K562 (cell line): ENCODE results near the gene RPL7L1. TPM values are rescaled to one million over a fixed set of nuclear protein-coding genes. Genes with fewer than 3 reads are reported as not detected.
A peak's percentile ranks its signal among the peaks of the same experiment; 100 is the strongest.

ENCODE experiments used
- BACH1 ChIP-seq: fragments of 200-800 bp; sonication (Bioruptor generic); IDR thresholded peaks from 2 replicates; pipeline ENCODE4 v1.6.1; 2016; ENCODE audit warnings: missing genetic modification characterization, missing compliant biosample characterization
- CBX5 ChIP-seq: IDR thresholded peaks from 2 replicates; pipeline ENCODE4 v1.6.1; 2014; ENCODE audit warnings: low read depth, borderline replicate concordance
- CHD2 ChIP-seq: IDR thresholded peaks from 2 replicates; pipeline ENCODE4 v1.6.1; 2011; ENCODE audit warnings: low read depth, low read length
- ETV5 ChIP-seq: sonication (generic); formaldehyde crosslinking; IDR thresholded peaks from 2 replicates; pipeline ENCODE4 v1.4.0; 2020; ENCODE audit warnings: low read depth, mild to moderate bottlenecking, missing genetic modification reagents
- FOXK2 ChIP-seq, 2 experiments: fragments of 450-650 bp; IDR thresholded peaks in 1 of 2; conservative IDR thresholded peaks in 1 of 2; 2 replicates each; pipeline ENCODE4 v1.6.1; 2016; ENCODE audit warnings: low read depth in 2 of 2, mild to moderate bottlenecking in 1 of 2
- HEY1 ChIP-seq: fragments of 250-450 bp; sonication (Bioruptor Pico); IDR thresholded peaks from 2 replicates; pipeline ENCODE4 v1.5.0; 2020; ENCODE audit warnings: mild to moderate bottlenecking, moderate library complexity, borderline replicate concordance
- SMAD4 ChIP-seq: fragments of 250-450 bp; sonication (Bioruptor Pico); conservative IDR thresholded peaks from 2 replicates; pipeline ENCODE4 v1.8.0; 2021; ENCODE audit warnings: inconsistent platforms, mild to moderate bottlenecking, moderate library complexity
- TEAD1 ChIP-seq, 2 experiments: fragments of 450-650 bp in 1 of 2; sonication (generic) in 1 of 2; formaldehyde crosslinking; IDR thresholded peaks; 2 replicates each; pipeline versions ENCODE4 v1.4.0 to v1.8.0; 2020 to 2022; ENCODE audit warnings: mild to moderate bottlenecking in 2 of 2, missing genetic modification reagents in 1 of 2
- TRIM24 ChIP-seq, 2 experiments: fragments of 450-650 bp; IDR thresholded peaks; 2 replicates each; pipeline ENCODE4 v1.6.1; 2016
- ZFPM2 ChIP-seq: fragments of 250-450 bp; sonication (Bioruptor Pico); IDR thresholded peaks from 2 replicates; pipeline ENCODE4 v1.5.1; 2022; ENCODE audit warnings: mild to moderate bottlenecking
- ZNF134 ChIP-seq: fragments of 250-450 bp; sonication (Bioruptor Pico); conservative IDR thresholded peaks from 2 replicates; pipeline ENCODE4 v1.4.0; 2020
- ZNF146 ChIP-seq: IDR thresholded peaks from one replicate; pipeline ENCODE4 v1.6.1; 2018; ENCODE audit warnings: missing compliant biosample characterization; ENCODE audit not compliant: unreplicated experiment
- ZNF175 ChIP-seq: fragments of 200-800 bp; sonication (Bioruptor generic); IDR thresholded peaks from 2 replicates; pipeline ENCODE4 v1.6.1; 2016; ENCODE audit warnings: low read depth, mild to moderate bottlenecking, missing genetic modification characterization, missing compliant biosample characterization
- ZNF232 ChIP-seq: sonication (generic); formaldehyde crosslinking; IDR thresholded peaks from 2 replicates; pipeline ENCODE4 v1.8.0; 2022; ENCODE audit warnings: mild to moderate bottlenecking, missing genetic modification reagents
- ZNF551 ChIP-seq: fragments of 250-450 bp; sonication (Bioruptor Pico); IDR thresholded peaks from 2 replicates; pipeline ENCODE4 v1.5.0; 2021; ENCODE audit warnings: mild to moderate bottlenecking, moderate library complexity
- ZNF584 ChIP-seq: fragments of 200-800 bp; sonication (Bioruptor generic); IDR thresholded peaks from 2 replicates; pipeline ENCODE4 v1.6.1; 2016; ENCODE audit warnings: low read depth, mild to moderate bottlenecking, missing genetic modification characterization, missing compliant biosample characterization
- ZNF696 ChIP-seq: fragments of 250-450 bp; sonication (Bioruptor Pico); conservative IDR thresholded peaks from 2 replicates; pipeline ENCODE4 v1.4.0; 2020; ENCODE audit warnings: mild to moderate bottlenecking, moderate library complexity
- polyA plus RNA-seq, 8 experiments: library from polyadenylated mRNA; depleted of rRNA in 4 of 8; stranded (reverse) in 5 of 8; unstranded in 3 of 8; fragments of >200 nt; fragmentation: Nextera tagmentation in 2 of 8; fragmentation: Illumina TruSeq in 1 of 8; extraction: Ambion mirVana in 2 of 8; extraction: Trizol in 1 of 8; gene quantifications; 2 replicates each; pipeline versions ENCODE4 v1.2.1 to v1.2.3, GENCODE V29; 2011 to 2014; ENCODE audit warnings: inconsistent platforms in 1 of 8, missing spikeins in 1 of 8
- total RNA-seq, 7 experiments: library from RNA; depleted of rRNA in 6 of 7; stranded (reverse); fragments of >200 nt in 6 of 7; fragmentation: Illumina TruSeq in 2 of 7; extraction: Trizol in 2 of 7; gene quantifications; 2 replicates each; pipeline versions ENCODE4 v1.2.1 to v1.2.3, GENCODE V29; 2011 to 2021; ENCODE audit warnings: low replicate concordance in 1 of 7
- TF ChIP-seq, protein P1 (sequence below): sonication (generic); formaldehyde crosslinking; IDR thresholded peaks from 2 replicates; pipeline ENCODE4 v1.8.0; 2022; ENCODE audit warnings: mild to moderate bottlenecking, low read depth, missing genetic modification reagents
- TF ChIP-seq, protein P2 (sequence below): fragments of 450-650 bp; IDR thresholded peaks from 2 replicates; pipeline ENCODE4 v1.6.1; 2017; ENCODE audit warnings: antibody characterized with exemption
- TF ChIP-seq, protein P3 (sequence below): fragments of 450-650 bp; formaldehyde crosslinking; IDR thresholded peaks from 2 replicates; pipeline ENCODE4 v1.4.0; 2020; ENCODE audit warnings: mild to moderate bottlenecking, moderate library complexity
- TF ChIP-seq, protein P4 (sequence below): fragments of 150-350 bp; conservative IDR thresholded peaks from 2 replicates; pipeline ENCODE4 v1.6.1; 2014; ENCODE audit warnings: low read length

RPL7L1 gene
- total and polyA plus RNA-seq, 9 of the 15 experiments (the other 6 are each of a cell fraction or from before 2014, with no cell fraction given), result 129 to 259 (median 164) TPM

DNA sequence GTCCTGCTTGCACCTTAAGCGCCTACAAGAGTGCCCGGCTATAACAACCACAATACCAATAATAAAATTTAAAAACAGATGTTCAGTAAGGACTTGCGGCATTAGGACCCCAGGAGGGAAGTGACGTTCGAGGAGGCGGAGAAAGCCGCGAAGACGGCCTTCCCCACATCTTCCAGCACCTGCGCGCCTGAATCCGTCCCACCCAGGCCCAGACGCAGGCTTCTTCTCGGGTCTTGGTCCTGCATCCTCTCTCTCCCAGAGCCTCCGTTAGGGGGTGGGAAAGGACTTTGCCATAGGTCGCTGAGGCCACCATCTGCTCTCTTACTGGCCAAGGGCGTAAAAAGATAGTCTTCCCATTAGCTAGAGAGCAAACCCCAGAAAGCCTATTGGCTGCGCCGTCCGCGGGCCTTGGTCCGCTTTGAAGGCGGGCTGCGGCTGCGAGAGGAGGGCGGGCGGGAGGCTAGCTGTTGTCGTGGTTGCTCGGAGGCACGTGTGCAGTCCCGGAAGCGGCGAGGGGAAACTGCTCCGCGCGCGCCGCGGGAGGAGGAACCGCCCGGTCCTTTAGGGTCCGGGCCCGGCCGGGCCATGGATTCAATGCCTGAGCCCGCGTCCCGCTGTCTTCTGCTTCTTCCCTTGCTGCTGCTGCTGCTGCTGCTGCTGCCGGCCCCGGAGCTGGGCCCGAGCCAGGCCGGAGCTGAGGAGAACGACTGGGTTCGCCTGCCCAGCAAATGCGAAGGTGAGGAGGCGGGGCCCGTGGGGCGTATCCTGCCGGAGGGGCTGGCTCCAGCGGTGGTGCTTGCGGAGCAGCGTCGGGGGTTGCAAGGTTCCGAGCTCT is 49.8 kb downstream of the RPL7L1 start, which contains the start of gene CNPY3 (continued):
- TF ChIP-seq TRIM24 (IDR thresholded peaks at IDR 0.05) (peak in 1 of 2 experiments; percentile 87; a peak in 2 of 4 replicates), ZNF232 (no peak), ZNF146 (CRISPR knock-in tag) (no peak), TEAD1 (CRISPR knock-in tag; IDR thresholded peaks at IDR 0.05) (peak in 1 of 2 experiments; percentile 68; a peak in 3 of 4 replicates), SMAD4 (CRISPR knock-in tag) (peak; percentile 80), ZFPM2 (CRISPR knock-in tag) (0 out of 2 replicates have a peak, but pooled peaks have one; percentile 48), ZNF175 (CRISPR knock-in tag) (peak; percentile 66), ZNF584 (CRISPR knock-in tag) (no peak), CBX5 (0 out of 2 replicates have a peak, but pooled peaks have one; percentile 29), CHD2 (peak; percentile 91), HEY1 (CRISPR knock-in tag) (no peak), ZNF134 (no peak), BACH1 (tag) (no peak), ZNF551 (no peak), FOXK2 (conservative IDR thresholded peaks at IDR 0.05 in 1 of 2, IDR thresholded peaks at IDR 0.05 in 1 of 2; ENCODE audit: low read depth in 2 of 2) (peak; percentile 98 to 99), ETV5 (CRISPR knock-in tag) (peak; percentile 89; the same call in 1 of the 2 replicates), ZNF696 (no peak)
- TF ChIP-seq, protein P1, sequence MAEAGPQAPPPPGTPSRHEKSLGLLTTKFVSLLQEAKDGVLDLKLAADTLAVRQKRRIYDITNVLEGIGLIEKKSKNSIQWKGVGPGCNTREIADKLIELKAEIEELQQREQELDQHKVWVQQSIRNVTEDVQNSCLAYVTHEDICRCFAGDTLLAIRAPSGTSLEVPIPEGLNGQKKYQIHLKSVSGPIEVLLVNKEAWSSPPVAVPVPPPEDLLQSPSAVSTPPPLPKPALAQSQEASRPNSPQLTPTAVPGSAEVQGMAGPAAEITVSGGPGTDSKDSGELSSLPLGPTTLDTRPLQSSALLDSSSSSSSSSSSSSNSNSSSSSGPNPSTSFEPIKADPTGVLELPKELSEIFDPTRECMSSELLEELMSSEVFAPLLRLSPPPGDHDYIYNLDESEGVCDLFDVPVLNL (CRISPR knock-in tag), result peak; percentile 90
- TF ChIP-seq, protein P2, sequence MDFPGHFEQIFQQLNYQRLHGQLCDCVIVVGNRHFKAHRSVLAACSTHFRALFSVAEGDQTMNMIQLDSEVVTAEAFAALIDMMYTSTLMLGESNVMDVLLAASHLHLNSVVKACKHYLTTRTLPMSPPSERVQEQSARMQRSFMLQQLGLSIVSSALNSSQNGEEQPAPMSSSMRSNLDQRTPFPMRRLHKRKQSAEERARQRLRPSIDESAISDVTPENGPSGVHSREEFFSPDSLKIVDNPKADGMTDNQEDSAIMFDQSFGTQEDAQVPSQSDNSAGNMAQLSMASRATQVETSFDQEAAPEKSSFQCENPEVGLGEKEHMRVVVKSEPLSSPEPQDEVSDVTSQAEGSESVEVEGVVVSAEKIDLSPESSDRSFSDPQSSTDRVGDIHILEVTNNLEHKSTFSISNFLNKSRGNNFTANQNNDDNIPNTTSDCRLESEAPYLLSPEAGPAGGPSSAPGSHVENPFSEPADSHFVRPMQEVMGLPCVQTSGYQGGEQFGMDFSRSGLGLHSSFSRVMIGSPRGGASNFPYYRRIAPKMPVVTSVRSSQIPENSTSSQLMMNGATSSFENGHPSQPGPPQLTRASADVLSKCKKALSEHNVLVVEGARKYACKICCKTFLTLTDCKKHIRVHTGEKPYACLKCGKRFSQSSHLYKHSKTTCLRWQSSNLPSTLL, result no peak; the same call in 1 of the 2 replicates
- TF ChIP-seq, protein P3, sequence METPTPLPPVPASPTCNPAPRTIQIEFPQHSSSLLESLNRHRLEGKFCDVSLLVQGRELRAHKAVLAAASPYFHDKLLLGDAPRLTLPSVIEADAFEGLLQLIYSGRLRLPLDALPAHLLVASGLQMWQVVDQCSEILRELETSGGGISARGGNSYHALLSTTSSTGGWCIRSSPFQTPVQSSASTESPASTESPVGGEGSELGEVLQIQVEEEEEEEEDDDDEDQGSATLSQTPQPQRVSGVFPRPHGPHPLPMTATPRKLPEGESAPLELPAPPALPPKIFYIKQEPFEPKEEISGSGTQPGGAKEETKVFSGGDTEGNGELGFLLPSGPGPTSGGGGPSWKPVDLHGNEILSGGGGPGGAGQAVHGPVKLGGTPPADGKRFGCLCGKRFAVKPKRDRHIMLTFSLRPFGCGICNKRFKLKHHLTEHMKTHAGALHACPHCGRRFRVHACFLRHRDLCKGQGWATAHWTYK (CRISPR knock-in tag), result no peak
- TF ChIP-seq, protein P4, sequence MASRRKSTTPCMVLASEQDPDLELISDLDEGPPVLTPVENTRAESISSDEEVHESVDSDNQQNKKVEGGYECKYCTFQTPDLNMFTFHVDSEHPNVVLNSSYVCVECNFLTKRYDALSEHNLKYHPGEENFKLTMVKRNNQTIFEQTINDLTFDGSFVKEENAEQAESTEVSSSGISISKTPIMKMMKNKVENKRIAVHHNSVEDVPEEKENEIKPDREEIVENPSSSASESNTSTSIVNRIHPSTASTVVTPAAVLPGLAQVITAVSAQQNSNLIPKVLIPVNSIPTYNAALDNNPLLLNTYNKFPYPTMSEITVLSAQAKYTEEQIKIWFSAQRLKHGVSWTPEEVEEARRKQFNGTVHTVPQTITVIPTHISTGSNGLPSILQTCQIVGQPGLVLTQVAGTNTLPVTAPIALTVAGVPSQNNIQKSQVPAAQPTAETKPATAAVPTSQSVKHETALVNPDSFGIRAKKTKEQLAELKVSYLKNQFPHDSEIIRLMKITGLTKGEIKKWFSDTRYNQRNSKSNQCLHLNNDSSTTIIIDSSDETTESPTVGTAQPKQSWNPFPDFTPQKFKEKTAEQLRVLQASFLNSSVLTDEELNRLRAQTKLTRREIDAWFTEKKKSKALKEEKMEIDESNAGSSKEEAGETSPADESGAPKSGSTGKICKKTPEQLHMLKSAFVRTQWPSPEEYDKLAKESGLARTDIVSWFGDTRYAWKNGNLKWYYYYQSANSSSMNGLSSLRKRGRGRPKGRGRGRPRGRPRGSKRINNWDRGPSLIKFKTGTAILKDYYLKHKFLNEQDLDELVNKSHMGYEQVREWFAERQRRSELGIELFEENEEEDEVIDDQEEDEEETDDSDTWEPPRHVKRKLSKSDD, result no peak
